GM19438 (cell line): ENCODE results near the gene TRIO.

Experiments used
- ATAC-seq: cut with Tn5 transposase; IDR thresholded peaks from one replicate; pipeline ENCODE4 v1.9.1; 2021; ENCODE audit warnings: low read depth; ENCODE audit not compliant: unreplicated experiment

Gene TRIO

GRCh38 chr5:14240359-14240758 lies 97.2 kb downstream of the TRIO start:
- no peak for ATAC-seq

- ATAC-seq, result no peak
Observed at GRCh38 chr5:14241141-14241540, 98.0 kb downstream of the TRIO start.

- ATAC-seq, result no peak
Observed at GRCh38 chr5:14242447-14242846, 99.3 kb downstream of the TRIO start.

GRCh38 chr5:14242871-14243383 lies 99.8 kb downstream of the TRIO start:
- no peak for ATAC-seq

- ATAC-seq, result no peak
Observed at GRCh38 chr5:14243766-14244165, 100.6 kb downstream of the TRIO start.

GRCh38 chr5:14244721-14245120 lies 101.6 kb downstream of the TRIO start:
- no peak for ATAC-seq

DNA sequence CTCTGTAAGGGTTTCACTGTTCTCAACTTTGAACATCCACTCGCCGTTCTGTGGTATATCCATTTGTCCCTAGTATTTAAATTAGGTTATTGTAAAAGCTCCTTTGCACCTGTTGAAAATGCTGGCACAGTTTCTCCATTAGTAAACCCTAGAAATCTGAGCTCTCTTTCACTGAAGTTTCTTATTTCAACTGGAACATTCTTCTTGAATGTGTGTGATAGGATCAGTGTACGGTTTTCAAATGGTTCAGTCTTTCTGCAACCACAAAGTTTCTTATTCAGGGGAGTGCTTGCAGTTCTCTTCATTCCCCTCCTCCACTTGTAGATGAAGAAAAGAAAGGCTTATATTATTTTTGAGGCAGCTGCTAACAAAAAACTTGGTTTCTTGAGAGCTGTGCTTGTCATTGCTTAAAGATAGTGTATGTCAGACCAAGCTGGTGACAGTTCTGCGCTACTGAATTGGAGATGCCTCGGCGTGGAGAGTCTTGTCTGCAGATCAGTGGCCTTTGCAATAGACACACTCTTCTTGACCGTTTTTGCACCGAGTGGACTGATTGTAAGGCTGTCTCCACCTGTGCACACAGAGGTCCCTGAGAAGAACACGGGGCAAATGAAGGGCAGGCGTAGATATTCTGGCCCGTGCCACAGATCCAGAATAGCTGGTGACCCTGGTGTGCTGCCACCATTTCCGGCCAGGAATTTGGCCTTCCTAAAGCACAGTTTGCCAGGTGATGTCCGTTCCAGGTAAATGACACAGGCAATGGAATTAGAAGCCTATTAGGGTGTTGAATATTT lies 102.2 kb downstream of the TRIO start:
- ATAC-seq, result no peak

- no peak for ATAC-seq
Observed at GRCh38 chr5:14246350-14247053, 103.4 kb downstream of the TRIO start.

DNA sequence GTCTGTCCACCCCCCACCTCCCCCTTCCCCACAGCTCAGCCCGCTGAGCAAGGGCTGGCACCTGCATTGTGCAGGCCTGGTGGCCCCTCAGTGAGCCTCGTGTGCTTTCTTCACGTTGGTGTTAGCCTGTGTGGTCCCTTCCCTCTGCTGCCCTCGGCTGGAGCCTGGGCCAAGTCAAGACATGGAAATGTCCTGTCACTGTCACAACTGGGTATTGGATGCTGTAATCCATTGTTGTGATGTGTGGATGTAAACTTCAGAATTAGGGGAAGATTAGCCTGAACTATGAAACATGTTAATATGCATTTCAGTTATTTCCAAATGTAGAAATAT lies 103.9 kb downstream of the TRIO start:
- no peak for ATAC-seq

DNA sequence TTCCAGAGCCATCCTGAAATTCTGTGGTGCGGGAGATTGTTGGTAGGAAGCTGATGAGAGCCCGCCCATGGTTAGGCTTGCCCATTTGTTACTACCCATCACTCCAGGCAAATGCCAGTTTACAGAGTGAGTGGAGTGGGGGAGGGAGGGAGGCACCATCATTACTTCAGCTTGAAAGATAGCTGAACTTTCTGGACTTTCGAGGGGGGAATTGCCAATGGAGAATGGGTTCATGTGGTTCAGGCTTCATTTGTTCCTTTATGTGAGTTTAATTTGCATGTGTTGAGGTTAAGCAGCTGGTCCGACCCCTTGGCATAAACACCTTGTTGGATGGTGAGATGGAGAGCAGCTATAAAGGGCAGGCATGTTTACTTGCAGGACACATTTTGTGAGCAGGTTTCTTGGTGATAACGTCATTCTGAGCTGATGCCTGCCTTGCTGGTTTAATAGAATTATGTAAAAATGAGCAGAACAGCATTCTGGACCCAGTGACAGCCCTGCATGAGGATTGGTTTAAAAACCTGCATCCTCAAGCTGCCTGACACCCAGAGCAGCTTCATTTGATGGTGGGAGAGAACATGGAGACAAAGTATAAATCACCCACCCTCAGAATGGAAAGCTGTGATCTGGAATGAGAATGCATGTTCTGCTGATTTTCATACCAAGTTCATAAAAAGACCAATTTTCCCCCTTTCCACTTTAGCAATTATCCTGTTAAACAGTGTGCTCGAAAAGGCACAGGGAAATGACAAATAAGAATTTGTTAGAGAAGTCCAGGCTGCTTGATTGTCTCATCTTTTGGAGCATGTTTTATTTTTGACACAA lies 106.3 kb downstream of the TRIO start:
- ATAC-seq, result no peak

DNA sequence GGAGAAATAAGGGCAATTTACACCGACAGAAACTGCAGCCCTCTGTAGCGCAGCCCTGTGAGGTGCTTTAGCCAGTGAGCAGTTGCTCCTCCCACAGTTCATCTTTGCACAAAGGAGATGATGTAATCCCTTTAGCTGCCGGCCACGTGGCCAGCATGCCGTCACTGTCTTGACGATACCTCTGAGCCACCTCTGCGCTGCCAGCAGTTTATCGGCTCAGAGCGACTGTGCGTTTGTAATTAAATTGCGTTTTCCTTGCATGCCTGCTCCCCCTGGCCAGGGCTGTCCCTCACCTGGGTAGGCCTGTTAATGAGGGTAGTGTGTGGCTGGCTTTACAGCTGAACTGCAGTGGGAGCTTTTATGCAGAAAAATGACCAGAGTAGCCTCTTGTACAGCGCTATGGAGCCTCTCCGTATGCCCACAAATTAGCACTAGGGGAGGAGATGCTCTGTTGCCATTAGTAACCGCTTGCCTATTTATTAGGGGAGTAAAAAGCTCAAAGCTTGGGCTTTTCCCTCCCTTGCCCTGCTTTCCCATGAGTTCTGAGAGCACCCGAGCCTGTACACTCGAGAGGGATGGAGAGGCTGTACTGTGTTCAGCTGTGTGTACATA lies 107.0 kb downstream of the TRIO start:
- no peak for ATAC-seq

DNA sequence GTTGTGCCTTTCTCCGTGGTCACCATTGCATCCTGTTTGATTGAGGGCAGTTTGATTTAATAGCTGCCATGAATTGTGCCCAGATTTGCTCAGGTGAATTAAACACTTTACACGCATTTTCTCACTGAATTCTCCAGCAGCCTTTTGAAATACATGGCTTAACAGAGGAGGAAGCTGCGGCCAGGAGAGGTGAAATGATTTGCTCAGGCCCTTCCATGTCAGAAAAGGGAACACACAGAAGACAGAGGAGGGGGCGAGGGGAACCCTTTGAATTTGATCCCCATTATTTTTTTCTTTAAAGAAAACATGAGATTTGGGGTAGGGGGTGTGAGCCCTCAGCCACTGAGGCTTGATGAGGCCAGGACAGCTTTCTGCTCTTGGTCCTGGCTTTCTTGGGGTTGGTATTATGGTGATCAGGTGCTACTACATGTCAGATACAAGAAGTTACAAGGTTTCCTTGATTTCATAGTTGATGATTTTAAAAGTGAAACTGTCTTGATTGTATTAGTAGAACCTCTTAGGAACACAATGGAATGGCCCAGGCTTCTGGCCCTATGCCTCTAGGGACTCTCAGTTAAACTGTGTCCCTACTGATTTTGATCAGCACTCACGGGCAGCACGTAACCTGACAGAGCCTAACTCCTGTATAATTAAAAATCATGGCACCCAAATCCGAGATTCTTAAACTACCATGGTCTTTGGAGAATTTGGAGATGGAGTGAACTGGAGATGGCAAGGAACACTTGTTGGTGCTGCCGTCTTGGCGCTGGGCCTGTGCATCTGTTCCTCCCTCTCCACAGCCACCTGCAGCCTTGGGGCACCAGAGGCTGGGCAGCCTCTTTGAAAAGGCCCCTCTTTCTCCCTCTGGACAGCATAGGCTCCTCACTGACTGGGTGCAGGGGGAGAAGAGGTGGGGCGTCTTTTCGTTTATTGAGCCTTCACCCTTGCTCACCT lies 107.9 kb downstream of the TRIO start:
- peak; percentile 34 for ATAC-seq

GRCh38 chr5:14251733-14252132 lies 108.6 kb downstream of the TRIO start:
- ATAC-seq, result peak; percentile 34

DNA sequence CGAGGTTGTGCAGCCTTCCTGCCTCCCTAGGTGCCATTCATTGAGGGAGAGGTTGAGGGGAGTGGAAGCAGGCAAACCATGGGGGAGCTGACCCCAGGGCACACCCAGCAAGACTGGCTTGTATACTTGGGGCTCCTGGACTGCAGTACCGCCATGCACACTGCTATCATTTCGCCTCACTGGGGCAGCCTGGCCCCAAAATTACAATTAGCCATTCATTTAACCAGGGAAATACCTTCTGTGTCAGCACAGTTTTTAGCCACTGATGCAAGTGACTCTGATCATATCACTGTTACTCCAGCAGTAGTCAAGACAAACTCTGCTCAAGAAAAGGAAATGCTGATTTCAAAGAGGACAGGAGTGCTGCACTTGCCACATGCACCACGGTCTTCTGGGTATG lies 109.7 kb downstream of the TRIO start:
- no peak for ATAC-seq

GRCh38 chr5:14254686-14255085 lies 111.5 kb downstream of the TRIO start:
- ATAC-seq, result no peak

- ATAC-seq, result no peak
Observed at GRCh38 chr5:14256026-14256690, 113.0 kb downstream of the TRIO start.

GRCh38 chr5:14256756-14257393 lies 113.7 kb downstream of the TRIO start:
- no peak for ATAC-seq

- peak; percentile 47 for ATAC-seq
Observed at GRCh38 chr5:14257995-14258403, 114.9 kb downstream of the TRIO start.

- peak; percentile 48 for ATAC-seq
Observed at GRCh38 chr5:14258840-14259239, 115.7 kb downstream of the TRIO start.
